ENCODE data around the gene BCOR. TPM values are rescaled to one million over a fixed set of nuclear protein-coding genes. Genes with fewer than 3 reads are reported as not detected.

Gene BCOR
- total and polyA plus RNA-seq, 2 of the 8 experiments (the other 6 are each of a cell fraction or from before 2014, with no cell fraction given): 25.0 to 50.8 TPM

DNA sequence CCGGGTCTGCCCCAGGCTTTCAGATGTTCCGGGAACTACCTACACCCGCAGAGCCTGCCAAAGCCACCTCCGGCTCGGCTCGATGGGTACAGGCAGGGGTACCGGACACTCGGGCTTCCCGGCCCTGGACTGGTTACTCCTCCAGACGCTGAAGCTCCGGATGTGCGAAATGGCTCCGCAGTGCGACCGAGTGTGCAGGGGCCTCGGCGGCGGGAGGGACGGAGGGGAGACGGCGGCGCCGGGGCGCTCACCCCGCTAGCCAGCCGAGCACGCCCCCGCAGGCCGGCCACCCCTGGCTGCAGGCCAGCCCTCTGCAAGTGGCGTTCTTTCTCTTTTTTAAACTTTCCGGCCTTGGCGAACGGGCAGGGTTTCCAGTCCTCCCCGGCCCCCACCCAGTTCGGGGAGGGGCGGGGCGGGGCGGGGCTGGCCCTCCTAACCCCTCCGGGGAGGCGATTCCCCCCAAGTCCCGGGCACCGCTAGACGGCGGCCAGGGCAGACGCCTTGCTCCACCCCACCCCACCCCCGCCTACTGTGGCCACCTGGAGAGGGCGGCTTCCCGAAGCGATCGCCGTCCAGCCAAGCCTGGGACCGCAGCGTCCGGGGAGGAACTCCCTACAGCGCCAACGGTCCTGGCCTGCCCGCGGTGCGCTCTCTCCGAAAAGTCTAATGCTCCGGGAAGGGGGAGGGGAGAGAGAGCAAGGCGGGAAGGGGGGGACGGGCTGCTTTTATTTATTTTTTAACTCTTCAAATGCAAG is 7.5 kb downstream of the BCOR start:
- H4K5ac ChIP-seq (ENCODE audit: insufficient read length, low read depth, low read length): no peak overlapping the region
- CTCF ChIA-PET (ENCODE audit: partially characterized antibody): interaction anchor here (1.3 kb wide), 1 partner anchor 209 kb away, joined by 3 read pairs; no protein-coding TSS in a partner anchor
- TF ChIP-seq EGR1 (IDR thresholded peaks at IDR 0.05; ENCODE audit: borderline replicate concordance, low read depth, low read length): 0 out of 2 replicates have a peak, but pooled peaks have one; percentile 64
- TF ChIP-seq SUZ12 (IDR thresholded peaks at IDR 0.05; ENCODE audit: low read length): no peak
- no peak for TF ChIP-seq FOSL1 (IDR thresholded peaks at IDR 0.05; ENCODE audit: insufficient read depth, low read depth, low read length)
- TF ChIP-seq BACH1 (IDR thresholded peaks at IDR 0.05; ENCODE audit: low read length): no peak
- TF ChIP-seq CEBPB (IDR thresholded peaks at IDR 0.05; ENCODE audit: low read depth, low read length): no peak
- no peak for TF ChIP-seq PHF8 (conservative IDR thresholded peaks at IDR 0.05; ENCODE audit: low read depth, low read length)
- no peak for TF ChIP-seq NANOG (IDR thresholded peaks at IDR 0.05; ENCODE audit: insufficient read depth, low read depth, low read length, poor library complexity, severe bottlenecking)
- no peak for TF ChIP-seq CBX5 (IDR thresholded peaks at IDR 0.05; ENCODE audit: low read depth, low read length)
- no peak for TF ChIP-seq JUND (IDR thresholded peaks at IDR 0.05; ENCODE audit: low read length)
- TF ChIP-seq, protein P1, sequence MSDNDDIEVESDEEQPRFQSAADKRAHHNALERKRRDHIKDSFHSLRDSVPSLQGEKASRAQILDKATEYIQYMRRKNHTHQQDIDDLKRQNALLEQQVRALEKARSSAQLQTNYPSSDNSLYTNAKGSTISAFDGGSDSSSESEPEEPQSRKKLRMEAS (IDR thresholded peaks at IDR 0.05): no peak
- TF ChIP-seq POLR2A (IDR thresholded peaks at IDR 0.05; ENCODE audit: control extremely low read depth in 1 of 2, low read depth in 2 of 2, low read length in 2 of 2): peak in 1 of 2 experiments; percentile 25; a peak in 2 of 3 replicates
- no peak for TF ChIP-seq SP4 (IDR thresholded peaks at IDR 0.05; ENCODE audit: low read length)

More for the DNA sequence above, 7.5 kb downstream of the BCOR start:
- Histone ChIP-seq H4K91ac (replicated peaks; ENCODE audit: insufficient read length, low read length) (no peak overlapping the region), H3K18ac (ENCODE audit: extremely low read depth, low read length) (no peak overlapping the region), H2AFZ (ENCODE audit: low read length) (no peak overlapping the region), H3K56ac (replicated peaks; ENCODE audit: insufficient read length, low read depth, low read length) (no peak overlapping the region), H4K20me1 (replicated peaks in 1 of 2; ENCODE audit: control insufficient read depth in 1 of 2, insufficient read depth in 2 of 2, low read length in 2 of 2) (peaks cover 28% of the 10 kb centered on the region in 2 experiments), H3K9me3 (ENCODE audit: insufficient read depth in 2 of 2, low read depth in 1 of 2, low read length in 1 of 2) (no peaks in the 10 kb centered on the region), H2BK15ac (ENCODE audit: low read length) (no peak overlapping the region), H3K23ac (ENCODE audit: insufficient read length) (no peak overlapping the region), H3K4me1 (replicated peaks in 1 of 4; ENCODE audit: control insufficient read depth in 3 of 4, insufficient read depth in 4 of 4, low read length in 3 of 4) (peaks cover 11 to 30% (median 24%) of the 10 kb centered on the region in 4 experiments), H2BK20ac (ENCODE audit: low read length) (no peak overlapping the region), H3K79me2 (ENCODE audit: control insufficient read depth in 1 of 2, insufficient read depth in 2 of 2, low read length in 2 of 2) (peaks cover 15 to 93% of the 10 kb centered on the region in 2 experiments), H2BK120ac (replicated peaks; ENCODE audit: low read depth, low read length) (no peak overlapping the region), H3K23me2 (ENCODE audit: low read depth, low read length) (peaks cover 16% of the 10 kb centered on the region; the same call in 1 of the 2 replicates), H3K4me3 (ENCODE audit: extremely low read depth in 1 of 4, insufficient read depth in 2 of 4, low read depth in 3 of 4, low read length in 4 of 4) (peak overlapping the region; percentile 47 to 79 (median 71)), H2AK5ac (ENCODE audit: low read depth, low read length) (no peak overlapping the region), H3K36me3 (ENCODE audit: control insufficient read depth in 2 of 4, insufficient read depth in 4 of 4, low read length in 3 of 4) (no peaks in the 10 kb centered on the region), H3K27ac (ENCODE audit: low read depth, low read length) (no peak overlapping the region), H2BK5ac (ENCODE audit: low read depth, low read length) (no peak overlapping the region; the same call in 1 of the 2 replicates), H3K14ac (ENCODE audit: insufficient read length) (no peak overlapping the region), H3K4ac (replicated peaks; ENCODE audit: insufficient read length, low read depth, low read length) (no peak overlapping the region), H3K79me1 (ENCODE audit: low read depth, low read length) (no peaks in the 10 kb centered on the region), H4K8ac (ENCODE audit: extremely low read depth, insufficient read depth, low read length) (no peak overlapping the region; the same call in 1 of the 2 replicates), H3K4me2 (ENCODE audit: insufficient read depth in 1 of 2, low read depth in 2 of 2, low read length in 2 of 2) (peak overlapping the region; percentile 78 to 81), H3K27me3 (replicated peaks in 1 of 4; ENCODE audit: control insufficient read depth in 3 of 4, extremely low read depth in 1 of 4, insufficient read depth in 3 of 4, low read length in 3 of 4) (peaks cover 0 to 24% (median 12%) of the 10 kb centered on the region in 4 experiments; a peak in 5 of 7 replicates), H3K9ac (replicated peaks in 1 of 4; ENCODE audit: extremely low read depth in 1 of 4, low read depth in 3 of 4, low read length in 3 of 4) (peak overlapping the region in 1 of 4 experiments; percentile 5; a peak in 1 of 7 replicates), H2BK12ac (ENCODE audit: low read depth, low read length) (no peak overlapping the region)
- WGBS, 2 experiments (ENCODE audit: extremely low coverage in 1 of 2, insufficient coverage in 1 of 2, insufficient read length in 1 of 2, insufficient replicate concordance in 2 of 2, low coverage in 1 of 2, low lambda C conversion rate in 2 of 2, missing lambda C conversion rate in 1 of 2): 4% methylated on average over 16 of the region's 63 CpGs; no CpG with 5 or more reads in 1 of the 2 experiments
- FAIRE-seq (no peak), DNase-seq (ENCODE audit: low read depth in 1 of 2, low spot score in 2 of 2) (peak in 1 of 2 experiments; percentile 58)
- POLR2A ChIA-PET (ENCODE audit: partially characterized antibody): interaction anchor here (0.8 to 29.1 kb wide), 15 partner anchors 9 to 274 kb away, joined by 3 to 509 read pairs (median 6); no protein-coding TSS in a partner anchor

All from H1 (cell line).